RWPE2 (cell line): ENCODE data around the gene TMIE.

Source experiments
- ATAC-seq: fragments of 200-7000 bp; cut with Tn5 transposase; 3 replicates; pipeline ENCODE4 v1.9.1; 2021; ENCODE audit warnings: low read depth
- DNase-seq: peaks from one replicate; pipeline ENCODE4 v3.0.0-alpha.2; 2020; ENCODE audit warnings: low spot score
- H3K27ac ChIP-seq: fragments of 450-650 bp; 2 replicates; pipeline ENCODE4 v1.5.1; 2017; ENCODE audit warnings: mild to moderate bottlenecking; ENCODE audit not compliant: poor library complexity, severe bottlenecking
- H3K27me3 ChIP-seq: fragments of 250-450 bp; sonication (Bioruptor Pico); 2 replicates; pipeline ENCODE4 v1.5.1; 2021; ENCODE audit warnings: mild to moderate bottlenecking, moderate library complexity; ENCODE audit not compliant: insufficient read depth, poor library complexity, severe bottlenecking
- H3K36me3 ChIP-seq: fragments of 250-450 bp; sonication (Bioruptor Pico); 2 replicates; pipeline ENCODE4 v1.5.1; 2020; ENCODE audit warnings: low read depth, mild to moderate bottlenecking, moderate library complexity
- H3K4me1 ChIP-seq: fragments of 250-450 bp; sonication (Bioruptor Pico); 2 replicates; pipeline ENCODE4 v1.5.1; 2021; ENCODE audit warnings: mild to moderate bottlenecking, moderate library complexity; ENCODE audit not compliant: insufficient read depth, poor library complexity, severe bottlenecking
- H3K4me3 ChIP-seq: fragments of 250-450 bp; sonication (Bioruptor Pico); 2 replicates; pipeline ENCODE4 v1.5.1; 2021; ENCODE audit warnings: mild to moderate bottlenecking, moderate library complexity; ENCODE audit not compliant: severe bottlenecking
- H3K9me3 ChIP-seq: fragments of 250-450 bp; sonication (Bioruptor Pico); 2 replicates; pipeline ENCODE4 v1.5.1; 2021; ENCODE audit warnings: mild to moderate bottlenecking, moderate library complexity; ENCODE audit not compliant: severe bottlenecking
- TF ChIP-seq, protein P1 (sequence below): fragments of 450-650 bp; IDR thresholded peaks from one replicate; pipeline ENCODE4 v1.5.1; 2017; ENCODE audit warnings: mild to moderate bottlenecking, moderate library complexity; ENCODE audit not compliant: poor library complexity, severe bottlenecking

TMIE gene

DNA sequence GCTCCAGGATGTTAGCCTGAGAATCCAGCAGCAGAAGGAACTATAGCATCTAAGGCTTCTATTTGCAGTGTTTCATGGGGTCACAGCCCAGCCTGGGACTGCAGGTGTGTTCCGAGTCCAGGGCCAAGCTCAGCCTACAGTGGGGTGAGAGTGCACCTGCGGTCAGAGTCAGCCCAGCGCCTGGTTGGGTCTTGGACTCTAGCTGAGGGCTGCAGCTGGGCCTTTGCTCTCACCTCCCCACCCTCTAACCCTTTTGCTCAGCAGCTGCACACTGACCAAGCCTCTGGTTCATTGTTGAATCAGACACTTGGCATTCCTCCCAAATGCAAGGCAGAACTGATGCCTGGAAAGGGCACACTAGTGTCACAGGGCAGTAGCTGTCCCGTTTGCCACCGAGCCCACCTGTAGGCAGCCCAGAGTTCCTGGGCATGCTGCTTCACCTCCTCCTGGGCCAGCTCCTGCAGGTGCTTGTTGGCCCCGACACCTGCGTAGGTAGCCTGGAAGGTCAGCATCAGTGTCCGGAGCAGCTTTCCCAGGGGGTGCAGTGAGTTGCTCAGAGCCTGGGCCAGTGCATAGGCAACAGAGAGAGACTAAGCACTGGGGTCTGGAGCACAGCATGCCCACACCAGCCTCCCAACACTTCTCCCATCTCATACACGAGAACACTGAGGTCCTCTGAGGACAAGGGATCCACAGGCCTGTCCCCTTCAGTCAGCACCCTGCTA, 25.2 kb upstream of the TMIE start:
- Histone ChIP-seq H3K9me3 (no peaks in the 10 kb centered on the region), H3K4me1 (no peaks in the 10 kb centered on the region), H3K4me3 (no peak overlapping the region), H3K27me3 (no peaks in the 10 kb centered on the region), H3K27ac (no peak overlapping the region), H3K36me3 (peaks cover 96% of the 10 kb centered on the region)
- no peak for DNase-seq
- no peak for ATAC-seq
- TF ChIP-seq, protein P1, sequence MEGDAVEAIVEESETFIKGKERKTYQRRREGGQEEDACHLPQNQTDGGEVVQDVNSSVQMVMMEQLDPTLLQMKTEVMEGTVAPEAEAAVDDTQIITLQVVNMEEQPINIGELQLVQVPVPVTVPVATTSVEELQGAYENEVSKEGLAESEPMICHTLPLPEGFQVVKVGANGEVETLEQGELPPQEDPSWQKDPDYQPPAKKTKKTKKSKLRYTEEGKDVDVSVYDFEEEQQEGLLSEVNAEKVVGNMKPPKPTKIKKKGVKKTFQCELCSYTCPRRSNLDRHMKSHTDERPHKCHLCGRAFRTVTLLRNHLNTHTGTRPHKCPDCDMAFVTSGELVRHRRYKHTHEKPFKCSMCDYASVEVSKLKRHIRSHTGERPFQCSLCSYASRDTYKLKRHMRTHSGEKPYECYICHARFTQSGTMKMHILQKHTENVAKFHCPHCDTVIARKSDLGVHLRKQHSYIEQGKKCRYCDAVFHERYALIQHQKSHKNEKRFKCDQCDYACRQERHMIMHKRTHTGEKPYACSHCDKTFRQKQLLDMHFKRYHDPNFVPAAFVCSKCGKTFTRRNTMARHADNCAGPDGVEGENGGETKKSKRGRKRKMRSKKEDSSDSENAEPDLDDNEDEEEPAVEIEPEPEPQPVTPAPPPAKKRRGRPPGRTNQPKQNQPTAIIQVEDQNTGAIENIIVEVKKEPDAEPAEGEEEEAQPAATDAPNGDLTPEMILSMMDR, result no peak

DNA sequence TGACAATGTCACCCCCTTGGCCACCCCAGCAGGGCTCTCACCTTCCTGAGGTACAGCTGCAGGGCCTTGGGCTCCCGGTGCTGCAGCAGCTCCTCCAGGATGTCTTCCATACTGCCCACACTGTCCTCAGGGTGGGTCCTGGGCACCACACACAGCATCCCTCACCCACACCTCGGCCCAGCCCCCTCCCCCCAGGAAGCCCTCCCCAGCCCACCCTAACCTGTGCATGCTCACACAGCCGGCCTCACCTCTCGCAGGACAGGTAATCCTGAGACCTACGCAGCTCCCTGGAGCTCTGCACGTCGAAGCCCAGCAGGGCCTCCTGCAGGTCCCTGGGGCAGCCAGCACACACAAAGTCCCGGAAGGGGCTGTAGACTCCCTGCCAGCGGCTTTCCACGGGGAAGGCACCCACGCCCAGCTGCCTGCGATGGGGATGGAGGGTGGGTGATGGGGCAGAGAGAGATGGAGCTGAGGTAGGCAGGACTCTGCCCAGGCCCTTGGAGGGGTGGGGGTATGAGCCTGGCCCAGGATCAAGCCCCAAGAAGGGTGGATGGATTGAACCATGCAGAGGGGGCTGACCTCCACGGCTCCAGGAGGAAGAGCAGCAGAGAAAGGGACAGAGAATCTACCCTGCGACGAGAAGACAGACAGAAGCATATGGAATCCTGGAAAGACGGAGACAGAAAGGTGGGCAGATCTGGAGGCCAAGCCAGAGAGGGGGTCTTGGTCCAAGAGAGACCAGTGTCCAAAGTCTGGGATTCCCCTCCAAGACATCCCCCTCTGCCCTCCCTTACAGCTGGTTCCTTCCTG, 24.4 kb upstream of the TMIE start:
- no peaks in the 10 kb centered on the region for H3K27me3 ChIP-seq
- H3K27ac ChIP-seq, result no peak overlapping the region
- no peaks in the 10 kb centered on the region for H3K9me3 ChIP-seq
- peaks cover 97% of the 10 kb centered on the region for H3K36me3 ChIP-seq
- ATAC-seq (no peak), DNase-seq (no peak)
- H3K4me3 ChIP-seq, result no peak overlapping the region
- TF ChIP-seq, protein P1, result no peak
- H3K4me1 ChIP-seq, result no peaks in the 10 kb centered on the region

DNA sequence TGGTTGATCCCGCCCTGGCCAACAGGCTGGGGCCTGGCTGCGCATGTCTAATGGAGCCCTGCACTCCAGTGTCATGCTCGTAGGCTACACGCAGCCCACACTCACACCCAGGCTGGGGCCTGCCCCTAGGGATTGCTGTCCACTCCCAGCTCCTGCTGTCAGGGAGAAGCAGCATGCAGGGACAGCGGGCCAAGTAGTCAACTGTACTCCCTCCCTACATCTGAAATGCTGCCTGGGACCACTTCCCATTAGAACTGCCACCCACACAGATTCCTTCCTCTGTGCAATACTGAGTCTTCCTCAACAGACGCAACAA, 23.8 kb upstream of the TMIE start:
- H3K4me3 ChIP-seq, result no peak overlapping the region
- ATAC-seq (no peak), DNase-seq (no peak)
- TF ChIP-seq, protein P1, result no peak
- H3K9me3 ChIP-seq, result no peaks in the 10 kb centered on the region
- H3K27me3 ChIP-seq, result no peaks in the 10 kb centered on the region
- H3K4me1 ChIP-seq, result no peaks in the 10 kb centered on the region
- peaks cover 98% of the 10 kb centered on the region for H3K36me3 ChIP-seq
- no peak overlapping the region for H3K27ac ChIP-seq

DNA sequence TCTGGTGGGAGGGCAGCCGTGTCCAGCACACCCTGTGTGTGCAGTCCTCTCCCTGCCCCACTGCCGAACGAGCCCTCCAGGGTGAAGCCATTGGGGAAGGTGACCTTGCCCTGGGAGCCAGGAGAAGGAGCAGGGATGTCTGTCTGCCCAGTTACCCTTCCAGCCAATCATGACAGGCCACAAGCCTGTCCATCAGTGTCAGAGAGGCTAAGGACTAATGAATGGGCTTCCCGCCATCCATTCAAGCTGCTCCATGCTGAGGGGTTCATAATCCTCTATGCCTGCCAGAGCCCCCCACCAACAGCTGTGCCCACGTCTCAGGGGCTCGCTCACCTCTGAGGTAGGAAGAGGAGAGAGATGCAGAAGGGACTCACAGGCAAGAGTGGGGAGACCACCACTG, 22.9 kb upstream of the TMIE start:
- no peak for DNase-seq
- H3K4me3 ChIP-seq, result no peak overlapping the region
- no peak overlapping the region for H3K27ac ChIP-seq
- ATAC-seq, result no peak
- peaks cover 98% of the 10 kb centered on the region for H3K36me3 ChIP-seq
- no peaks in the 10 kb centered on the region for H3K4me1 ChIP-seq
- TF ChIP-seq, protein P1, result no peak
- H3K9me3 ChIP-seq, result no peaks in the 10 kb centered on the region
- no peaks in the 10 kb centered on the region for H3K27me3 ChIP-seq

DNA sequence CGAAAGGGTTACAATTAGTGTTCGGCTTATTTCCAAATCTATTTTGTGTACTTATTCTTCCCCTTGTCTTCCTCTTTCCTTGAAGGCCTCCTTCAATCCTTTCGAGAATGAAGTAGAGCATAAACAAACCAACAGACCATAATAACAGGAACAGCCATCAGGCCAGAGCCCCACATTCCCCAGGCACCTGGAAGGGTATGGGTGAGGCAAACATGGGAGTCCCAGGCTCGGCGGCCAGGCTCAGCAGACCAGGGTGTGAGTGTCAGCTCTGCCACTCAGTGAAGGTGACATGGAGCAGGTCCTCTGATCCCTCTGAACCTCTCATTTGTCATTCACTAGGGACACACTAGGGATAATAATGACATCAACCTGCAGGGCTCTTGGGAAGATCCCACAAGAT, 21.5 kb upstream of the TMIE start:
- DNase-seq (no peak), ATAC-seq (no peak)
- no peaks in the 10 kb centered on the region for H3K9me3 ChIP-seq
- H3K36me3 ChIP-seq, result peaks cover 98% of the 10 kb centered on the region
- H3K4me3 ChIP-seq, result no peak overlapping the region
- no peaks in the 10 kb centered on the region for H3K27me3 ChIP-seq
- H3K4me1 ChIP-seq, result no peaks in the 10 kb centered on the region
- no peak overlapping the region for H3K27ac ChIP-seq
- TF ChIP-seq, protein P1, result no peak
